Spleen (tissue), 7 donors: Measurements from ENCODE around the gene SPIRE2.

Source experiments
- POLR2A ChIP-seq, 3 donors: fragments of 450-650 bp; IDR thresholded peaks; one replicate each; pipeline ENCODE4 v1.5.1; 2017; ENCODE audit warnings: antibody characterized with exemption in 3 of 3, mild to moderate bottlenecking in 1 of 3
- POLR2AphosphoS5 ChIP-seq, 3 donors: sonication (generic); formaldehyde crosslinking; IDR thresholded peaks; one replicate each; pipeline ENCODE4 v1.5.1; 2017; ENCODE audit warnings: antibody characterized with exemption in 3 of 3
- TF ChIP-seq, protein P1 (sequence below), 11 experiments: fragments of 200-600 bp in 7 of 11; fragments of 450-650 bp in 4 of 11; sonication (generic) in 4 of 11; IDR thresholded peaks in 8 of 11; conservative IDR thresholded peaks in 3 of 11; 1 replicate in 7 of 11; 2 replicates in 4 of 11; pipeline versions ENCODE4 v1.4.0 to v1.8.0; 2016 to 2021; ENCODE audit warnings: antibody characterized with exemption in 11 of 11, inconsistent platforms in 4 of 11, mild to moderate bottlenecking in 1 of 11
- donor health status: DM: no; HTN: no; CAD: no; lungs with moderate emphysema.
- donor health status: DM: no; HTN: no; CAD: no.
- donor health status: DM: no; HTN: no; CAD: no.

- TF ChIP-seq, protein P1, sequence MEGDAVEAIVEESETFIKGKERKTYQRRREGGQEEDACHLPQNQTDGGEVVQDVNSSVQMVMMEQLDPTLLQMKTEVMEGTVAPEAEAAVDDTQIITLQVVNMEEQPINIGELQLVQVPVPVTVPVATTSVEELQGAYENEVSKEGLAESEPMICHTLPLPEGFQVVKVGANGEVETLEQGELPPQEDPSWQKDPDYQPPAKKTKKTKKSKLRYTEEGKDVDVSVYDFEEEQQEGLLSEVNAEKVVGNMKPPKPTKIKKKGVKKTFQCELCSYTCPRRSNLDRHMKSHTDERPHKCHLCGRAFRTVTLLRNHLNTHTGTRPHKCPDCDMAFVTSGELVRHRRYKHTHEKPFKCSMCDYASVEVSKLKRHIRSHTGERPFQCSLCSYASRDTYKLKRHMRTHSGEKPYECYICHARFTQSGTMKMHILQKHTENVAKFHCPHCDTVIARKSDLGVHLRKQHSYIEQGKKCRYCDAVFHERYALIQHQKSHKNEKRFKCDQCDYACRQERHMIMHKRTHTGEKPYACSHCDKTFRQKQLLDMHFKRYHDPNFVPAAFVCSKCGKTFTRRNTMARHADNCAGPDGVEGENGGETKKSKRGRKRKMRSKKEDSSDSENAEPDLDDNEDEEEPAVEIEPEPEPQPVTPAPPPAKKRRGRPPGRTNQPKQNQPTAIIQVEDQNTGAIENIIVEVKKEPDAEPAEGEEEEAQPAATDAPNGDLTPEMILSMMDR (IDR thresholded peaks at IDR 0.05 in 8 of 11, conservative IDR thresholded peaks at IDR 0.05 in 3 of 11): no peak
- no peak for TF ChIP-seq POLR2A (IDR thresholded peaks at IDR 0.05)
- TF ChIP-seq POLR2AphosphoS5 (IDR thresholded peaks at IDR 0.05): no peak
These were observed 15.4 kb downstream of the SPIRE2 start for GRCh38 chr16:89843409-89844350.
